Transverse colon (tissue), 4 donors: ENCODE data around the gene ZBTB34. TPM values are rescaled to one million over a fixed set of nuclear protein-coding genes. Genes with fewer than 3 reads are reported as not detected.

Experiments used
- DNase-seq: peaks from one replicate; pipeline ENCODE4 v3.0.0-alpha.2; 2019
- H3K27ac ChIP-seq, 4 donors: fragments of 200-600 bp; sonication (generic); 2 replicates each; pipeline ENCODE4 v1.5.1; 2016 to 2018; ENCODE audit warnings: inconsistent platforms in 4 of 4
- H3K27me3 ChIP-seq: fragments of 200-600 bp; sonication (generic); 2 replicates; pipeline ENCODE4 v1.5.1; 2017; ENCODE audit warnings: inconsistent platforms
- H3K36me3 ChIP-seq, 4 donors: fragments of 200-600 bp; sonication (generic); 2 replicates each; pipeline ENCODE4 v1.5.1; 2017 to 2019; ENCODE audit warnings: inconsistent platforms in 4 of 4
- H3K4me1 ChIP-seq, 4 donors: fragments of 200-600 bp; sonication (generic); 2 replicates each; pipeline ENCODE4 v1.5.1; 2017 to 2020; ENCODE audit warnings: inconsistent platforms in 4 of 4
- H3K4me3 ChIP-seq, 4 donors: fragments of 200-600 bp; sonication (generic); 1 replicate in 1 of 4; 2 replicates in 3 of 4; pipeline versions ENCODE4 v1.5.1 to v1.6.1; 2017 to 2019; ENCODE audit warnings: inconsistent platforms in 4 of 4
- H3K9me3 ChIP-seq, 2 donors: fragments of 200-600 bp; sonication (generic); 2 replicates each; pipeline ENCODE4 v1.5.1; 2017 to 2019; ENCODE audit warnings: inconsistent platforms in 2 of 2
- EP300 ChIP-seq: sonication (generic); formaldehyde crosslinking; IDR thresholded peaks from one replicate; pipeline ENCODE4 v1.6.1; 2017; ENCODE audit warnings: antibody characterized with exemption, low read depth
- POLR2A ChIP-seq: fragments of 450-650 bp; IDR thresholded peaks from one replicate; pipeline ENCODE4 v1.6.1; 2016; ENCODE audit warnings: antibody characterized with exemption, mild to moderate bottlenecking, moderate library complexity
- POLR2AphosphoS5 ChIP-seq, 3 donors: sonication (generic); formaldehyde crosslinking; IDR thresholded peaks; one replicate each; pipeline ENCODE4 v1.6.1; 2016; ENCODE audit warnings: antibody characterized with exemption in 3 of 3
- WGBS, 2 donors: methylation state at CpG; one replicate each; pipeline ENCODE4 v1.1.5; 2018; ENCODE audit warnings: low coverage in 1 of 2; 5-methylcytosine and 5-hydroxymethylcytosine counted together
- in situ Hi-C, 4 donors: fragments of 200-750 bp; cut with MboI; loops; one replicate each; pipeline versions ENCODE4 v1.15.0 to v1.15.1; 2017; ENCODE audit warnings: low sequenced_read_pairs in 3 of 4, low pct_ligation_motif_present in 1 of 4, low pct_unique_long_range_greater_than_20kb in 1 of 4
- intact Hi-C: fragments of 100-400 bp; cut with DNase I; formaldehyde crosslinking; loops from one replicate; pipeline ENCODE4 v1.15.1; 2023; ENCODE audit warnings: low total_unique reads
- total RNA-seq, 4 donors: library from RNA; depleted of rRNA; stranded (reverse); fragments of >200 nt; gene quantifications; one replicate each; pipeline ENCODE4 v1.1.0, GENCODE V29; 2016
- TF ChIP-seq, protein P1 (sequence below), 5 experiments: fragments of 200-600 bp in 3 of 5; fragments of 450-650 bp in 2 of 5; sonication (generic) in 3 of 5; IDR thresholded peaks; 1 replicate in 2 of 5; 2 replicates in 3 of 5; pipeline ENCODE4 v1.5.1; 2016 to 2017; ENCODE audit warnings: antibody characterized with exemption in 5 of 5, inconsistent platforms in 3 of 5, mild to moderate bottlenecking in 2 of 5, moderate library complexity in 1 of 5

The ZBTB34 gene
- total RNA-seq, 4 donors from 2014 or later, result 6.0 to 14.9 (median 10.3) TPM

DNA sequence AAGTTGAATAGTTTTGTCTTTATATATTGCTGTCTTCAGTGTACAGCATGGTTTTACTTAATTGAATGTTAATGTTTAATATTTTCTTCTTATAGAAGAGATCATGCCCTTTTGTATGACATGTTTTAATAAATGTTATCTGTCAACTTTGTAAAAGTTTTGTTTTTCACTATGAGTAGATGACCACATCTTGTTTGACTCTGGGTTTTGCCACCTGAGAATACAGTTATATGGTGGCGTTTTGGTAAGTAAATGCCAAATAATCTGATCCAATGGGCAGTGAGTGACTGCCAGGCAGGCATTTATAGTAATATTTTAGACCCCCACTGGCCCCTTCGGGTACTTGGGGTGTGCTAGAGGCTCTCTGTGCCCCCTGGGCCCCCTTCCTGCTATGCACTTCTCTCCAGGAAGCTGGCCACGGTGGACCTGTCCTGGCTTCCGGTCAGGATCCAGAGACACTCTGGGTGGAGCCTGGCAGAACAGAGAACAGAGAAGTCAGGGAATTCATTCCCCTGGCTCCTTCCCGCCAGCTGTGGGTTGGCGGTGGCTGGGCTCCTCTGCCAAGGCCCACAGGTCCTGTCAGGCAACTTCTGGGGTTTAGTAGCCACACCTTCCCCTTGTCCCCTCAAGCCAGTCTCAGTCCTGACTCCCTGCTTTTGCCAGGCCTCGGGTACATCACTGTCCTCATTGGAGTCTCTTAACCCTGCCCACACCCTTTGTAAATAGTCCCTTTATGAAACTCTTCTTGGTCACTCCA is 22.2 kb upstream of the ZBTB34 start:
- DNase-seq, result no peak
- in situ Hi-C loops (no loop called here), intact Hi-C loops (no loop called here)
- WGBS, 2 donors, result 66 to 70% methylated on average over 2 to 7 of the region's 7 CpGs
- Histone ChIP-seq H3K27me3 (no peaks in the 10 kb centered on the region), H3K4me1 (peaks cover 0 to 3% (median 1%) of the 10 kb centered on the region in 4 donors), H3K9me3 (no peaks in the 10 kb centered on the region), H3K27ac (no peak overlapping the region), H3K36me3 (peaks cover 0 to 8% (median 5%) of the 10 kb centered on the region in 4 donors), H3K4me3 (no peak overlapping the region)
- TF ChIP-seq, protein P1, sequence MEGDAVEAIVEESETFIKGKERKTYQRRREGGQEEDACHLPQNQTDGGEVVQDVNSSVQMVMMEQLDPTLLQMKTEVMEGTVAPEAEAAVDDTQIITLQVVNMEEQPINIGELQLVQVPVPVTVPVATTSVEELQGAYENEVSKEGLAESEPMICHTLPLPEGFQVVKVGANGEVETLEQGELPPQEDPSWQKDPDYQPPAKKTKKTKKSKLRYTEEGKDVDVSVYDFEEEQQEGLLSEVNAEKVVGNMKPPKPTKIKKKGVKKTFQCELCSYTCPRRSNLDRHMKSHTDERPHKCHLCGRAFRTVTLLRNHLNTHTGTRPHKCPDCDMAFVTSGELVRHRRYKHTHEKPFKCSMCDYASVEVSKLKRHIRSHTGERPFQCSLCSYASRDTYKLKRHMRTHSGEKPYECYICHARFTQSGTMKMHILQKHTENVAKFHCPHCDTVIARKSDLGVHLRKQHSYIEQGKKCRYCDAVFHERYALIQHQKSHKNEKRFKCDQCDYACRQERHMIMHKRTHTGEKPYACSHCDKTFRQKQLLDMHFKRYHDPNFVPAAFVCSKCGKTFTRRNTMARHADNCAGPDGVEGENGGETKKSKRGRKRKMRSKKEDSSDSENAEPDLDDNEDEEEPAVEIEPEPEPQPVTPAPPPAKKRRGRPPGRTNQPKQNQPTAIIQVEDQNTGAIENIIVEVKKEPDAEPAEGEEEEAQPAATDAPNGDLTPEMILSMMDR (IDR thresholded peaks at IDR 0.05), result no peak
- TF ChIP-seq EP300 (no peak), POLR2AphosphoS5 (IDR thresholded peaks at IDR 0.05) (no peak), POLR2A (no peak)

DNA sequence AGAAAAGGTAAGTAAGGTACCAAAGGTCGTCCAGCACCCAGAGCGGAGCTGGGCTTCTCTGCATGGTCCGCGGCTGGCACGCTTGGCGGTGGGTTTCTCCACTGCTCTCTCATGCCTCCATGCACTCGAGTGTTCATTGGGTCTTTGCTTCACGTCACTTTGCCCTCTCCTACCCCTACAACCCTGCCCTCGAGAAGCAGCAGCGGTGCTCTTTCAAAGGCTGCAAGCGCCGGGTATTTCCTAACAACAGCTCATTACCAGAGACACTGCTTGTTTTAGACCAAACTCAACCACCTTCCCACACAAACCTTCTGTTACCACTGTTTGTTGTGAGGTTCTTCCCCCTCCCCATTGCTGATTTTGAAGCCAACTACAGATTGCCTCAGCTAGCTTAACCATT is 21.5 kb upstream of the ZBTB34 start:
- 87% methylated on average over 12 of the region's 12 CpGs; no CpG with 5 or more reads in 1 of the 2 donors for WGBS, 2 donors

DNA sequence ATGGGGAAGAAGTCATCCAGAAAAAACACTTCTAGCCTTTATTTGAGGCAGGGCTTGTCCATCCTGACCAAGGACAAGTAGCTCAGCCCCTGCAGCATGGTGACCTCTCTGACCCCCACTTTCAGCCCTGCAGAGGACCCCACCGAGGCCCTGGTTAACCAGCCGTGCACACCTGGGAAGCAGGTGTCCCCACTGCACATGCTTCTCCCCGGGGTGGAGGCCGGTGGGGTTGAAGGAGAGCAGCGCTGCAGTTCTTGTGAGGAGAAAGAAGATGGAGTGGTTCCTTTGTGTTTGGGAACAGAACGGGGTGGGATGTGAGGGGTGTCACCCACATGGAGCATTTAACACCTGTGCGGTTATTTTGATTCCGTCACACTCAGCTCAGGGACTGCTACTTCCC is 21.1 kb upstream of the ZBTB34 start:
- DNase-seq, result no peak
- WGBS, 2 donors, result 83% methylated on average over 8 of the region's 8 CpGs; no CpG with 5 or more reads in 1 of the 2 donors
- Histone ChIP-seq H3K4me1 (peaks cover 0 to 3% (median 1%) of the 10 kb centered on the region in 4 donors), H3K27ac (no peak overlapping the region), H3K9me3 (no peaks in the 10 kb centered on the region), H3K27me3 (no peaks in the 10 kb centered on the region), H3K36me3 (no peaks in the 10 kb centered on the region), H3K4me3 (no peak overlapping the region)
- TF ChIP-seq POLR2AphosphoS5 (IDR thresholded peaks at IDR 0.05) (no peak), EP300 (no peak), POLR2A (no peak)
- TF ChIP-seq, protein P1 (IDR thresholded peaks at IDR 0.05), result no peak
- intact Hi-C loops, result no loop called here
- in situ Hi-C loops, result no loop called here

More for the DNA sequence above, 21.5 kb upstream of the ZBTB34 start:
- in situ Hi-C loops (no loop called here), intact Hi-C loops (no loop called here)
- no peak for DNase-seq
- Histone ChIP-seq H3K27ac (no peak overlapping the region), H3K27me3 (no peaks in the 10 kb centered on the region), H3K4me1 (peaks cover 0 to 3% (median 1%) of the 10 kb centered on the region in 4 donors), H3K4me3 (no peak overlapping the region), H3K36me3 (peaks cover 0 to 2% (median under 1%) of the 10 kb centered on the region in 4 donors), H3K9me3 (no peaks in the 10 kb centered on the region)
- TF ChIP-seq POLR2A, result no peak
- no peak for TF ChIP-seq EP300
- TF ChIP-seq, protein P1 (IDR thresholded peaks at IDR 0.05), result no peak
- TF ChIP-seq POLR2AphosphoS5 (IDR thresholded peaks at IDR 0.05), result no peak

DNA sequence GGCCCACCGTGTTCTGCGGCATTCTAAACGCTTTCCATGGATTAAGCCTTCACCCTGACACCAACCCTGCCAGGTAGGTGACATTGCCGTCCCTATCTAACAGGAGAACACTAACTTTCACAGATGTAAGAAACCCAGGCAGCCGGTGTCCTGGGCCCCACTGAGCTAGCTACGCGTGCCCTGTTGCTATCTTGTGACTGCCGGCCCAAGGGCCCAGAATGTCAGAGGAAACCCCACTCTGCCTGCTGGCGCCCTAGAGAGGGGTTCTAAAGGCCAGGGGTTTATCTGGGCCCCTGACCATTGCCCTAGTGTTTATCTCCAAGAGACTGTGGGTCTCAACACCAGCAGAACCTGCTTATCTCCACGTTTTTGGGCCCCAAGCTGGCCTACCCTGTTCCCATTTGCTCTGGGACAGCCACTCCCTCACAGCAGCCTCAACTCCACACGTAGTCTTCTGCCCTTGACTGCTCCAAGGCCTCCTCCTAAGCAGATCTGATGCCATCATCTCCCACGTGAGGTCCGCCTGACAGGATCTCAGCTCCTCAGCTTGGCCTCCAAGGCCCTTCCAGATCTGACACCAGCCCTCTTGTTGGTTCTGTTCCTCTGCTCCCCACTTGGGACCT is 18.1 kb upstream of the ZBTB34 start:
- Histone ChIP-seq H3K27ac (no peak overlapping the region), H3K36me3 (no peaks in the 10 kb centered on the region), H3K4me3 (no peak overlapping the region), H3K4me1 (peaks cover 0 to 3% (median 1%) of the 10 kb centered on the region in 4 donors), H3K27me3 (no peaks in the 10 kb centered on the region), H3K9me3 (no peaks in the 10 kb centered on the region)
- TF ChIP-seq EP300 (no peak), POLR2AphosphoS5 (IDR thresholded peaks at IDR 0.05) (no peak), POLR2A (no peak)
- TF ChIP-seq, protein P1 (IDR thresholded peaks at IDR 0.05), result no peak
- WGBS, 2 donors, result 78 to 91% methylated on average over 5 to 13 of the region's 13 CpGs
- in situ Hi-C loops (no loop called here), intact Hi-C loops (no loop called here)
- DNase-seq, result no peak
